Thyroid gland (tissue), 4 donors: ENCODE results near the gene CCDC181.

Experiments
- POLR2A ChIP-seq, 2 donors: fragments of 450-650 bp; IDR thresholded peaks; one replicate each; pipeline ENCODE4 v1.6.1; 2017; ENCODE audit warnings: antibody characterized with exemption in 2 of 2, mild to moderate bottlenecking in 2 of 2, moderate library complexity in 1 of 2
- TF ChIP-seq, protein P1 (sequence below), 6 experiments: fragments of 200-600 bp in 3 of 6; fragments of 450-650 bp in 3 of 6; sonication (generic) in 3 of 6; IDR thresholded peaks; one replicate each; pipeline ENCODE4 v1.5.1; 2016 to 2019; ENCODE audit warnings: antibody characterized with exemption in 6 of 6, mild to moderate bottlenecking in 2 of 6, inconsistent platforms in 1 of 6, moderate library complexity in 1 of 6

DNA sequence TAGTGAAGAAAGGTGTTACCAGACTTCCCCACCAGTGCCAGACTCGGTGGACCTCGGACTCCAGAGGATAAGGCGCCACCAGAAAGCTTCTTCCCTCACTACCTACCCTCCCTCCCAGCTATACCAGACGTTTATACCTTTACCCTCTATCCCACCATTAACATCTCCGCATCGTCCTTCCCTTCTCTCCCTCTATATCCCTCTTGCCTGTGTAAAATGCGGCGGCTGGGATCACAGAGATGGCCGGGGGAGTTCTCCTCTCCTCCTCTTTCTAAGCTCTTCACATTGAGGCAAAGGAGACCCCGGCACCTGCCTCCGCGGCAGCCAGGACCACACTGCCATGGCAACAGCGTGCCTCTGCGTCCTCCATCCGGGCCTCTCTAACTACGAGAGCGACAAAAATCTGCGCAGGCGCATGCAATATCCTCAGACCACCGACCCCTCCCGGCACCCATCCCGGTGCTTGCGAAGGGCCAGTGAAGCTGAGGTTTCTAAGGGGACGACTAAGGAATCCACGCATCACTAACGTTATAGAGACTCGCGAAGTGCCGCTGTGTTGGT, at the start of gene CCDC181:
- TF ChIP-seq, protein P1, sequence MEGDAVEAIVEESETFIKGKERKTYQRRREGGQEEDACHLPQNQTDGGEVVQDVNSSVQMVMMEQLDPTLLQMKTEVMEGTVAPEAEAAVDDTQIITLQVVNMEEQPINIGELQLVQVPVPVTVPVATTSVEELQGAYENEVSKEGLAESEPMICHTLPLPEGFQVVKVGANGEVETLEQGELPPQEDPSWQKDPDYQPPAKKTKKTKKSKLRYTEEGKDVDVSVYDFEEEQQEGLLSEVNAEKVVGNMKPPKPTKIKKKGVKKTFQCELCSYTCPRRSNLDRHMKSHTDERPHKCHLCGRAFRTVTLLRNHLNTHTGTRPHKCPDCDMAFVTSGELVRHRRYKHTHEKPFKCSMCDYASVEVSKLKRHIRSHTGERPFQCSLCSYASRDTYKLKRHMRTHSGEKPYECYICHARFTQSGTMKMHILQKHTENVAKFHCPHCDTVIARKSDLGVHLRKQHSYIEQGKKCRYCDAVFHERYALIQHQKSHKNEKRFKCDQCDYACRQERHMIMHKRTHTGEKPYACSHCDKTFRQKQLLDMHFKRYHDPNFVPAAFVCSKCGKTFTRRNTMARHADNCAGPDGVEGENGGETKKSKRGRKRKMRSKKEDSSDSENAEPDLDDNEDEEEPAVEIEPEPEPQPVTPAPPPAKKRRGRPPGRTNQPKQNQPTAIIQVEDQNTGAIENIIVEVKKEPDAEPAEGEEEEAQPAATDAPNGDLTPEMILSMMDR (IDR thresholded peaks at IDR 0.05), result no peak
- no peak for TF ChIP-seq POLR2A (IDR thresholded peaks at IDR 0.05)
